Transverse colon (tissue), 3 donors: ENCODE data around the gene MORN4.

ENCODE experiments used
- CTCF ChIP-seq, 5 experiments: fragments of 200-600 bp in 3 of 5; fragments of 450-650 bp in 2 of 5; sonication (generic) in 3 of 5; IDR thresholded peaks; 1 replicate in 2 of 5; 2 replicates in 3 of 5; pipeline ENCODE4 v1.5.1; 2016 to 2017; ENCODE audit warnings: antibody characterized with exemption in 5 of 5, inconsistent platforms in 3 of 5, mild to moderate bottlenecking in 2 of 5, moderate library complexity in 1 of 5
- POLR2A ChIP-seq: fragments of 450-650 bp; IDR thresholded peaks from one replicate; pipeline ENCODE4 v1.6.1; 2016; ENCODE audit warnings: antibody characterized with exemption, mild to moderate bottlenecking, moderate library complexity

GRCh38 chr10:97589479-97589878 lies 43.8 kb downstream of the MORN4 start, which contains the start of gene C10orf62:
- TF ChIP-seq CTCF (IDR thresholded peaks at IDR 0.05), result no peak
- TF ChIP-seq POLR2A, result no peak
